SK-MEL-5 (cell line): ENCODE measurements around the gene NFKBIZ. TPM values are rescaled to one million over a fixed set of nuclear protein-coding genes. Genes with fewer than 3 reads are reported as not detected.

Experiments used
- DNase-seq: peaks from one replicate; pipeline ENCODE4 v3.0.0-alpha.2; 2016; ENCODE audit warnings: low read depth, low spot score
- in situ Hi-C: cut with HindIII; loops from 2 replicates; pipeline ENCODE4 v1.10.0; 2016; ENCODE audit warnings: low sequenced_read_pairs, high pct_unique_total_duplicates, low pct_unique_long_range_greater_than_20kb
- total RNA-seq: library from RNA; depleted of rRNA; stranded (reverse); fragments of >200 nt; shearing (Covaris generic); gene quantifications from 2 replicates; pipeline ENCODE4 v1.2.3, GENCODE V29; 2014

NFKBIZ gene
- total RNA-seq, 1 experiment from 2014 or later: 69.0 TPM

GRCh38 chr3:101842245-101842934 is 6.9 kb upstream of the NFKBIZ start:
- in situ Hi-C loops: no loop called here

GRCh38 chr3:101842935-101843330 is 6.4 kb upstream of the NFKBIZ start:
- DNase-seq: no peak
- in situ Hi-C loops: no loop called here

More at GRCh38 chr3:101842245-101842934, 6.9 kb upstream of the NFKBIZ start:
- peak; percentile 16 for DNase-seq

- in situ Hi-C loops: no loop called here
- DNase-seq: no peak
These were observed 3.9 kb upstream of the NFKBIZ start for GRCh38 chr3:101845425-101845824.

- DNase-seq: no peak
- in situ Hi-C loops: no loop called here
These were observed 2.6 kb upstream of the NFKBIZ start for GRCh38 chr3:101846709-101847108.

DNA sequence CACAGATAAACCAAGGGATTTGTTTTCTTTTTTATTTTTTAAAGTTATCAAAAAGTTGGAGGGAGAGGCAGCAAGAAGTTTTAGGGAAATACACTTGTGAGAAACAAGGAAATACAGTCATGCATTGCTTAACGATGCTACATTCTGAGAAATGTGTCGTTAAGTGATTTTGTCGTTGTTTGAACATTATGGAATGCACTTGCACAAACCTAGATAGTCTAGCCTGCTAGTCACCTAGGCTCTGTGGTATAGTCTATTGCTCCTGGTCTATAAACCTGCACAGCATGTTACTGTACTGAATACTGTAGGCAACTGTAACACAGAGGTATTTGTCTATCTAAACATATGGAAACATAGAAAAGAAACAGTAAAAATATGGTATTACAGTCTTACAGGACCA is 2.0 kb upstream of the NFKBIZ start:
- in situ Hi-C loops: no loop called here
- no peak for DNase-seq

GRCh38 chr3:101848326-101848725 is 988 bp upstream of the NFKBIZ start:
- no peak for DNase-seq
- in situ Hi-C loops: no loop called here

DNA sequence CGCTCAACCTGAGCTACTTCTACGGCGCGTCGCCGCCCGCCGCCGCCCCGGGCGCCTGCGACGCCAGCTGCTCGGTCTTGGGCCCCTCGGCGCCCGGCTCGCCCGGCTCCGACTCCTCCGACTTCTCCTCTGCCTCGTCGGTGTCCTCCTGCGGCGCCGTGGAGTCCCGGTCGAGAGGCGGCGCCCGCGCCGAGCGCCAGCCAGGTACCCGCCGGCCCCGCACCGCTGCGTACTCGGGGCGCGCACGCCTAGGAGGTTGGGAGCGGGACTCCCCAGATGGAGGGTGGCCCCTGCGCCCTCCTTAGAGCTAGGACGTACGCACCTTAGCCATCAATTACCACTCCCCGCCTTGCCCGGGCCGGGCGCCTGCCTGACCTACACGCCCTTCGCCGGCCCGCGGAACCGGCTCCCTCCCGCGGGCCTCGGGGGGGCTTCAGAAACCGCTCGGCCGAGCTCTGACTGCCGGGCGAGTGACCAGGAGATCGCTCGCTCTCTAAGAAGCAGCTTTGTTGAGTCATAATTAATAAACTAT is 466 bp downstream of the NFKBIZ start:
- in situ Hi-C loops: no loop called here
- peak; percentile 40 for DNase-seq

- peak; percentile 78 for DNase-seq
- in situ Hi-C loops: no loop called here
These were observed 1.1 kb downstream of the NFKBIZ start for GRCh38 chr3:101850246-101851051.

DNA sequence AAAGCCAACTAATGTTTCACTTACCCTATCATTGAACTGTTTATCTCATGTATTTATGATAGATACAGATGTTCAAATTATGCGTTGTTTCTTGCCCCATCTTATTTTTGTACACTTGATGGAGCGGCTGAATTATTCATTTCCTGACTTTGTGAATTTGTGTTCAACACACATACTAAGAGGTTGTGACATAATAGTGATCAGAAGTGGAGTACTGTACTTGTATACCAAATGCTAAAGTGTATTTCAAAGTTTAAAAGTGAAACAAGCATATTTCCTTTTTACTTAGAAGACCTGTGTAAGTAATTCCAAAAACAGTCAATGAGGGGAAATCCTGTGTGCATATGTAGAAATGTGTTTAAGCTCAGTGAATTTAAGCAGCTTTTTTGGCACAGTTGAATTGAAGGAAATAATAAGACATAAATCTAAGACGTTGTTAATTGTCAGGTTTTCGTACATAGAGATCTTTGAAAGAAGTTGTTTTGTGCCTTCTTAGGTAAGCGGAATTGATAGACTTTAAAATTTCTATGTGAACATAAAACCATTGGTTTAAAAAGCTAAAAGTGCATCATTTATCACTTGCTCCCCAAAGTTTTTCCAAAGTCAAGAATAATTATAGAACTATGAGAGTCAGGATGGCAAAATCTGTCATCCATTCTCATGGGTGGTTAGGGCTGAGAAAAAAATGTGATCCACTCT is 1.9 kb downstream of the NFKBIZ start:
- no peak for DNase-seq
- in situ Hi-C loops: no loop called here

DNA sequence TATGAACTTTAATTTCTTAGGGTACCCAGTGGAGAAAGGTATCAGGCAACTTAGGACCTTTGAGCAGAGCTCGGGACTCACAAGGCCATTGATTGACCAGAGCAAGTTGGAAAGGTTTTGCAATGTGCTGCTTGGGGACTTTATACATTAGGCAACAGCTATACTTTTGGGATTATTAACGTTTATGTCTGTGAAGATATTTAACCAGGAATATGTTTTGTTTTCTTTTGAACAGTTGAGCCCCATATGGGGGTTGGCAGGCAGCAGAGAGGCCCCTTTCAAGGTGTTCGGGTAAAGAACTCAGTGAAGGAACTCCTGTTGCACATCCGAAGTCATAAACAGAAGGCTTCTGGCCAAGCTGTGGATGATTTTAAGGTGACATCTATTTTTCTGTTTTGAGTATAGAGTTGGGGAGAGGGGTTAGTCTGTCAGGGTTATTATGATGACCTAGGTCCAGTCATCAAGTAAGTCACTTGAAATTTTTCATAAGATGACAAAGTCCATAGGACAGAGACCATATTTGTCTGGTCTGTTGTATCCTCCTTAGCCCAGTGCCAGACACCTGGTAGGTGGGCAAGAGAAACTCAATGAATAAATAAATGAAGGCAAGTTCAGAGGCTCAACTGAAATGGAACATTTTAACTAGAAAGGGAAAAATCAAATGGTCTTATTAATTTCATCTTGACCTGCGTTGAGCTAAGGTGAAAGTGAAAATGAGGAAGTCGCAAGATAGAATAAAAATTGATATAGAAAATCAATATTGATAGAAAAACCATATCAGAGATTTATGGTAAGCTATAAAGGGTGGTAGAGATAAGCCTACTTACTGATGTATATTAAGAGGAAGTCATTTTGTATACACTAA is 2.8 kb downstream of the NFKBIZ start:
- in situ Hi-C loops: no loop called here
- DNase-seq: peak; percentile 49

DNA sequence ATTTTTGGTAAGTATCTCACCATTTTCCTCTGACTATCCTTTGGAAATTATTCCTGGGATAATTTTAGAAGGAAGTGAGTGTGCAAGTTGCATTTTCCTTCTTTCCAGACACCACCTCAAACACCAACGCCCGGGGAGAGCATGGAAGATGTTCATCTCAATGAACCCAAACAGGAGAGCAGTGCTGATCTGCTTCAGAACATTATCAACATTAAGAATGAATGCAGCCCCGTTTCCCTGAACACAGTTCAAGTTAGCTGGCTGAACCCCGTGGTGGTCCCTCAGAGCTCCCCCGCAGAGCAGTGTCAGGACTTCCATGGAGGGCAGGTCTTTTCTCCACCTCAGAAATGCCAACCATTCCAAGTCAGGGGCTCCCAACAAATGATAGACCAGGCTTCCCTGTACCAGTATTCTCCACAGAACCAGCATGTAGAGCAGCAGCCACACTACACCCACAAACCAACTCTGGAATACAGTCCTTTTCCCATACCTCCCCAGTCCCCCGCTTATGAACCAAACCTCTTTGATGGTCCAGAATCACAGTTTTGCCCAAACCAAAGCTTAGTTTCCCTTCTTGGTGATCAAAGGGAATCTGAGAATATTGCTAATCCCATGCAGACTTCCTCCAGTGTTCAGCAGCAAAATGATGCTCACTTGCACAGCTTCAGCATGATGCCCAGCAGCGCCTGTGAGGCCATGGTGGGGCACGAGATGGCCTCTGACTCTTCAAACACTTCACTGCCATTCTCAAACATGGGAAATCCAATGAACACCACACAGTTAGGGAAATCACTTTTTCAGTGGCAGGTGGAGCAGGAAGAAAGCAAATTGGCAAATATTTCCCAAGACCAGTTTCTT is 3.9 kb downstream of the NFKBIZ start:
- DNase-seq: peak; percentile 41
- in situ Hi-C loops: no loop called here

GRCh38 chr3:101853982-101854381 is 4.7 kb downstream of the NFKBIZ start:
- in situ Hi-C loops: no loop called here
- DNase-seq: peak; percentile 20

DNA sequence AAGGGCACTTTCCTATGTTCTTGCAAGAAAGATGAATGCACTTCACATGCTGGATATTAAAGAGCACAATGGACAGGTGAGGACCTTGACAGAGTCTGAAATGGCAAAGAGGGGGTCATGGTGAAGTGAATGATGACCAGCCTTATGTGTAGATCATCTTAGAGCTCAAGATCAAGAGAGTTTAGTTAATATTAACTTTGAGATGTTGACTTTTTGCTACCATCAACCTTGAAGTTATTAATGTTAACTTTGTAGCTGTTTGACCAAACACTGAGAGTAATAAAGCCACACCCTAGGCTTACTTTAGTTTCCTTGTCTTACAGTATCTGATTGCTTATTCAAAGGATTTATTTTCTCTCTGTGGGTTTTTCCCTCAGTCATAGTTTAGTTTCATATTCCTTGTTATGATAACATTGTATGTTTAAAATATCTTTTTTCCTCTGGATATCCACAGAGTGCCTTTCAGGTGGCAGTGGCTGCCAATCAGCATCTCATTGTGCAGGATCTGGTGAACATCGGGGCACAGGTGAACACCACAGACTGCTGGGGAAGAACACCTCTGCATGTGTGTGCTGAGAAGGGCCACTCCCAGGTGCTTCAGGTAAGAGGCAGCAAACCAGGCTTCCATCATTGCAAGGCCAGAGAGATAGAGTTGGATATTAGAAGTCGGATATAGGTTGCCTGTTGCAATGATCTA is 5.4 kb downstream of the NFKBIZ start:
- in situ Hi-C loops: no loop called here
- peak; percentile 10 for DNase-seq

GRCh38 chr3:101857301-101857741 is 8.0 kb downstream of the NFKBIZ start:
- peak; percentile 54 for DNase-seq
- in situ Hi-C loops: no loop called here

DNA sequence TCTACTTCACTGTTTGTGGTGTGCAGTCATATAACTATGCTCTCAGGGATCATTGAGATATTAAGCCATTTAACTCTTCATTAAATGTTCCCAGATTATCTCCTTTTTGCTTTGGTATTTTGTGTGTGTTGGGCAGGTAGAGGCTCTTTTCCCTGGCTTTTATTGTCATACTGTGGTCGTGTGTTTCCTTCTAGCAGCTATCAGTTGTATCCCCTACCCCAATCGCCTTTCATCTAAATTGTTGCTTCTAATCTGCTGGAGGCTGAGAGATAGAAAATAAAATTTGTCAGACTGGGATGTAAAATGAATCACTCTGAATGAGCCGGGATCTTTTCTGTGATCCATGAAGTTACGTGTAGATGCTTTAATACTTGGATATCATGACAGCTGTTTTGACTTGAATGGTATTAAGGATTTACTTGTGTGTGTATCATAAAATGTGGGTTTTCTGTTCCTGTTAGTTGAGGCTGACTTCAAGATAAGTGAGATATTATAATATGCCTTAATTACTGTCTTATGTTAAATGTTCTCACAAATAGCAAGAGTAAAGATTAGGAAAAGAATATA is 9.2 kb downstream of the NFKBIZ start:
- in situ Hi-C loops: no loop called here
- DNase-seq: peak; percentile 37
